ENCODE data around the gene MEIS1.

- TF ChIP-seq CTCF (conservative IDR thresholded peaks at IDR 0.05): no peak
- TF ChIP-seq EZH2 (IDR thresholded peaks at IDR 0.05; ENCODE audit: low read depth): no peak
Observed at GRCh38 chr2:66494708-66495107, 59.8 kb downstream of the MEIS1 start.
